WTC11 (cell line): ENCODE results near the gene CIBAR2. TPM values are rescaled to one million over a fixed set of nuclear protein-coding genes. Genes with fewer than 3 reads are reported as not detected.

Source experiments
- ATAC-seq: fragments of 200-7000 bp; cut with Tn5 transposase; 2 replicates; pipeline ENCODE4 v1.10.0; 2021; ENCODE audit warnings: mild to moderate bottlenecking, moderate library complexity
- CTCF ChIA-PET: fragments of 300-600 bp; sonication (Branson Sonifier 250); formaldehyde crosslinking; loops from one replicate; lab custom pipeline; 2021; ENCODE audit warnings: antibody characterized with exemption; lab: Charles Lee
- POLR2A ChIA-PET: fragments of 350-600 bp; sonication (Branson Sonifier 250); formaldehyde crosslinking; loops from one replicate; lab custom pipeline; 2021; ENCODE audit warnings: antibody characterized with exemption; lab: Charles Lee
- DNase-seq: peaks from one replicate; pipeline ENCODE4 v3.0.0; 2021; ENCODE audit warnings: low spot score
- H3K27ac Mint-ChIP-seq: 2 replicates; pipeline ENCODE4 v1.8.0; 2021; ENCODE audit warnings: mixed read lengths
- H3K27me3 Mint-ChIP-seq: 2 replicates; pipeline ENCODE4 v1.8.0; 2021; ENCODE audit warnings: low read depth, mild to moderate bottlenecking, moderate library complexity, mixed read lengths
- H3K36me3 Mint-ChIP-seq: 2 replicates; pipeline ENCODE4 v1.8.0; 2021; ENCODE audit warnings: mixed read lengths
- H3K4me1 Mint-ChIP-seq: 2 replicates; pipeline ENCODE4 v1.8.0; 2022; ENCODE audit warnings: mixed read lengths
- H3K4me3 Mint-ChIP-seq: 2 replicates; pipeline ENCODE4 v1.8.0; 2021; ENCODE audit warnings: mild to moderate bottlenecking, moderate library complexity, mixed read lengths
- H3K9me3 Mint-ChIP-seq: 2 replicates; pipeline ENCODE4 v1.8.0; 2021; ENCODE audit warnings: mixed read lengths
- AR ChIP-seq: fragments of 250-450 bp; sonication (Bioruptor Pico); IDR thresholded peaks from 2 replicates; pipeline ENCODE4 v1.9.0; 2021; ENCODE audit warnings: mild to moderate bottlenecking
- ETV6 ChIP-seq: sonication (generic); formaldehyde crosslinking; IDR thresholded peaks from 2 replicates; pipeline ENCODE4 v1.8.1; 2022; ENCODE audit warnings: mild to moderate bottlenecking, missing genetic modification reagents
- FOXJ3 ChIP-seq: sonication (generic); formaldehyde crosslinking; IDR thresholded peaks from 2 replicates; pipeline ENCODE4 v1.9.0; 2021; ENCODE audit warnings: missing genetic modification reagents, mild to moderate bottlenecking, borderline replicate concordance
- FOXK1 ChIP-seq: sonication (generic); formaldehyde crosslinking; IDR thresholded peaks from 2 replicates; pipeline ENCODE4 v1.8.0; 2022; ENCODE audit warnings: mild to moderate bottlenecking, moderate library complexity, missing genetic modification reagents
- HMGA2 ChIP-seq: fragments of 250-450 bp; sonication (Bioruptor Pico); IDR thresholded peaks from 2 replicates; pipeline ENCODE4 v1.4.0; 2021; ENCODE audit warnings: mild to moderate bottlenecking, moderate library complexity
- MAX ChIP-seq: sonication (generic); formaldehyde crosslinking; IDR thresholded peaks from 2 replicates; pipeline ENCODE4 v1.8.0; 2022; ENCODE audit warnings: mild to moderate bottlenecking, missing genetic modification reagents
- MYBL2 ChIP-seq: sonication (generic); formaldehyde crosslinking; IDR thresholded peaks from 2 replicates; pipeline ENCODE4 v1.8.1; 2023; ENCODE audit warnings: mild to moderate bottlenecking, moderate library complexity, missing genetic modification reagents
- OVOL2 ChIP-seq: fragments of 250-450 bp; sonication (Bioruptor Pico); IDR thresholded peaks from 2 replicates; pipeline ENCODE4 v1.9.0; 2021; ENCODE audit warnings: mild to moderate bottlenecking, borderline replicate concordance
- PREB ChIP-seq: sonication (generic); formaldehyde crosslinking; IDR thresholded peaks from 2 replicates; pipeline ENCODE4 v1.8.1; 2022; ENCODE audit warnings: mild to moderate bottlenecking, missing genetic modification reagents, moderate library complexity, borderline replicate concordance
- SMAD3 ChIP-seq: sonication (generic); formaldehyde crosslinking; IDR thresholded peaks from 2 replicates; pipeline ENCODE4 v1.8.0; 2022; ENCODE audit warnings: missing genetic modification reagents, mild to moderate bottlenecking, borderline replicate concordance
- SOX15 ChIP-seq: fragments of 250-450 bp; sonication (Bioruptor Pico); IDR thresholded peaks from 2 replicates; pipeline ENCODE4 v1.9.0; 2021; ENCODE audit warnings: mild to moderate bottlenecking
- ZNF121 ChIP-seq: sonication (generic); formaldehyde crosslinking; IDR thresholded peaks from 2 replicates; pipeline ENCODE4 v1.8.0; 2023; ENCODE audit warnings: missing genetic modification reagents
- ZNF232 ChIP-seq: sonication (generic); formaldehyde crosslinking; IDR thresholded peaks from 2 replicates; pipeline ENCODE4 v1.8.0; 2022; ENCODE audit warnings: mild to moderate bottlenecking, missing genetic modification reagents
- ZNF263 ChIP-seq: sonication (generic); formaldehyde crosslinking; IDR thresholded peaks from 2 replicates; pipeline ENCODE4 v1.8.1; 2022; ENCODE audit warnings: low read depth, mild to moderate bottlenecking, moderate library complexity, missing genetic modification reagents
- ZNF281 ChIP-seq: sonication (generic); formaldehyde crosslinking; IDR thresholded peaks from 2 replicates; pipeline ENCODE4 v1.8.0; 2023; ENCODE audit warnings: mild to moderate bottlenecking, missing genetic modification reagents
- ZNF423 ChIP-seq: fragments of 250-450 bp; sonication (Bioruptor Pico); IDR thresholded peaks from 2 replicates; pipeline ENCODE4 v2.1.2; 2022; ENCODE audit warnings: mild to moderate bottlenecking, moderate library complexity
- total RNA-seq: library from RNA; stranded (reverse); gene quantifications from 3 replicates; pipeline ENCODE4 v1.2.3, GENCODE V29; 2021
- TF ChIP-seq, protein P1 (sequence below): sonication (generic); formaldehyde crosslinking; IDR thresholded peaks from 2 replicates; pipeline ENCODE4 v1.8.1; 2023; ENCODE audit warnings: mild to moderate bottlenecking, missing genetic modification reagents, moderate library complexity
- TF ChIP-seq, protein P2 (sequence below): sonication (generic); formaldehyde crosslinking; IDR thresholded peaks from 2 replicates; pipeline ENCODE4 v1.8.0; 2022; ENCODE audit warnings: mild to moderate bottlenecking, missing genetic modification reagents

Gene CIBAR2
- total RNA-seq, 1 experiment from 2014 or later: not detected

DNA sequence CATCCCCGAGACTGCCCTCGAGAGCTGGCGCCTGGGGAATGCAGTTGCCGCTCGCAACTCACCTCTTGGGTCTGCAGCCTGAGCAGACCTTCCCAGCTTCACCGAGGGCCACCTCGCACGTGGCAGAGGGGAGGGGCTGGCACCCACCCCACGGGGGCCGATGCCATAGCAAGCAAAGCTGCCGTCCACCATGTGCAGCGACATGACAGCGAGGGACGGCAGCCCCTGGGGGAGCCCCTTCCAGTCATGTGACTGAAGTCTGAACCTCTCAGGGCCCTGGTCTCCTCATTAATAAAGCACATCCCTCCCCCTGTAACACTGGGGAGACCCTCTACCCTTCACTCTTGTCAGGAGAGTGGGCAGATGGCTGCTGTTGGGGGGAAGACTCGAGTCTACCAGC, 30.5 kb downstream of the CIBAR2 start:
- no peaks in the 10 kb centered on the region for H3K9me3 Mint-ChIP-seq
- H3K4me1 Mint-ChIP-seq: peaks cover 45% of the 10 kb centered on the region
- peaks cover 86% of the 10 kb centered on the region for H3K27me3 Mint-ChIP-seq
- no peak for DNase-seq
- peaks cover 9% of the 10 kb centered on the region for H3K36me3 Mint-ChIP-seq
- H3K27ac Mint-ChIP-seq: no peak overlapping the region
- TF ChIP-seq ETV6 (0 out of 2 replicates have a peak, but pooled peaks have one; percentile 26), MAX (CRISPR knock-in tag) (no peak), MYBL2 (CRISPR knock-in tag) (no peak), ZNF121 (CRISPR knock-in tag) (no peak), SMAD3 (CRISPR knock-in tag) (no peak)
- TF ChIP-seq, protein P1, sequence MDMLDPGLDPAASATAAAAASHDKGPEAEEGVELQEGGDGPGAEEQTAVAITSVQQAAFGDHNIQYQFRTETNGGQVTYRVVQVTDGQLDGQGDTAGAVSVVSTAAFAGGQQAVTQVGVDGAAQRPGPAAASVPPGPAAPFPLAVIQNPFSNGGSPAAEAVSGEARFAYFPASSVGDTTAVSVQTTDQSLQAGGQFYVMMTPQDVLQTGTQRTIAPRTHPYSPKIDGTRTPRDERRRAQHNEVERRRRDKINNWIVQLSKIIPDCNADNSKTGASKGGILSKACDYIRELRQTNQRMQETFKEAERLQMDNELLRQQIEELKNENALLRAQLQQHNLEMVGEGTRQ (CRISPR knock-in tag): peak; percentile 64; the same call in 1 of the 2 replicates
- TF ChIP-seq, protein P2, sequence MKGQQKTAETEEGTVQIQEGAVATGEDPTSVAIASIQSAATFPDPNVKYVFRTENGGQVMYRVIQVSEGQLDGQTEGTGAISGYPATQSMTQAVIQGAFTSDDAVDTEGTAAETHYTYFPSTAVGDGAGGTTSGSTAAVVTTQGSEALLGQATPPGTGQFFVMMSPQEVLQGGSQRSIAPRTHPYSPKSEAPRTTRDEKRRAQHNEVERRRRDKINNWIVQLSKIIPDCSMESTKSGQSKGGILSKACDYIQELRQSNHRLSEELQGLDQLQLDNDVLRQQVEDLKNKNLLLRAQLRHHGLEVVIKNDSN: peak; percentile 67
- TF ChIP-seq, all 79 proteins: peak for 3
- no peak overlapping the region for H3K4me3 Mint-ChIP-seq
- POLR2A ChIA-PET: interaction anchor here (1.3 kb wide), 1 partner anchor 54 kb away, joined by 3 read pairs; the partner anchor contains the start of gene KIAA0513
- ATAC-seq: no peak
- CTCF ChIA-PET: interaction anchor here (1.4 to 3.3 kb wide), 4 partner anchors 15 to 54 kb away, joined by 4 to 35 read pairs (median 12); partner anchors contain the start of gene KIAA0513

DNA sequence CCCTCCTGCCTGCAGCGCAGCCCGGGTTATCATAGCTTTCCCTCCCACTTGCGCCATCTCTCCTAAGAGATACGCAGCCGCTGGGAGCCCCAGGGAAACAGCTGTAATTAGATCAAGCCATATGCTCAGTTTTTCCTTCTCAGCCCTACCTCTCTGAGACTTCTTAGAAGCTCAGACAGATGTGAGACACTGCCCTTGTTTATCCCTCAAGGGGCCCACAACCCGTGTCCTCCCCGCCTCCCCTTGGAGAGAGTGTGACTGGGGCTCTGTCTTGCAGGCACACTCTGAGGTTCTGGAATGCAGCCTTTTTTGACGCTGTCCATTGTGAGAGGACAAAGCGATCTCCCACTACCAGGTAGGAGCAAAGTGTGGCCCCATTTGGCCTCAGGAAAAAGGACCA, 31.2 kb downstream of the CIBAR2 start:
- Mint-ChIP-seq H3K27me3 (peaks cover 82% of the 10 kb centered on the region), H3K9me3 (no peaks in the 10 kb centered on the region), H3K4me3 (peak overlapping the region; percentile 15; the same call in 1 of the 2 replicates), H3K36me3 (peaks cover 9% of the 10 kb centered on the region), H3K4me1 (peaks cover 45% of the 10 kb centered on the region), H3K27ac (0 out of 2 replicates have a peak overlapping the region, but pooled peaks have one; percentile 43)
- TF ChIP-seq FOXJ3: peak; percentile 52; the same call in 1 of the 2 replicates
- no peak for TF ChIP-seq HMGA2 (CRISPR knock-in tag)
- no peak for TF ChIP-seq ZNF423 (CRISPR knock-in tag)
- no peak for TF ChIP-seq ZNF232 (CRISPR knock-in tag)
- no peak for TF ChIP-seq ZNF263 (CRISPR knock-in tag)
- DNase-seq (no peak), ATAC-seq (no peak)
- ChIA-PET CTCF (interaction anchor here (1.0 kb wide), 1 partner anchor 54 kb away, joined by 3 read pairs; the partner anchor contains the start of gene KIAA0513), POLR2A (interaction anchor here (1.3 kb wide), 1 partner anchor 53 kb away, joined by 3 read pairs; the partner anchor contains the start of gene KIAA0513)

DNA sequence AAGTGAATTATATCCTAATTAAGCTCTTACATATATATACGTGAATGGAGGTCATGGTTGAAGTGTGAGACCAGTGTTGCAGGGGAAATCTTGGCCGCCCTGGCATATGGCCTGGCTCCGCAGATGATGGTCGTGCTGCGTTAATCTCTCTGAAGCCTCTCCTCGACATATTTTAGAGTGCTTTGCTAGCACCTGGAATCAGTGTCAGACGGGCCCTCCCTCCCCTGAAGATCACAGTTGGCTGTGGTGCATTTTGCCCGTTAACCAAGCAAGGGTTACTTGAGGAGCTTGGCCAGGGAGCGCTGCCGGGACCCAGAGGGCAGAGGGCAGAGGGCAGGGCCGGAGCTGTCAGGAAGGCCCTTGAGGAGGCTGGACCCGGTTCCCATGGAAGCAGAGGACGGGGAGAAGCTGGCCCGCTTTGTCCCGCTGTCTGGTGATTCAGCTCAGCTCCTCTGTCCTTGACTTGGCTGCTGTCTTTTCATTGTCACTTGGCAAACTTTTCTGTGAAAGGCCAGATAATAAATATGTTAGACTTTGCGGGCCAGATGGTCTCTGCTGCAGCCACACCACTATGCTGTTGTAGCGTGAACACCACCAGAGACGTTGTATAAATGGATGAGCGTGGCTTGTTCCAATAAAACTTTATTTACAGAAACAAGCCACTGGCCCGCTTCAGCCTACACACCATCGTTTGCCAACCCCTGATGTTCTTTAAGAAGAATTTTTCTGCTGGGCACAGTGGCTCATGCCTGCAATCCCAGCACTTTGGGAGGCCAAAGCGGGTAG, 32.3 kb downstream of the CIBAR2 start:
- Mint-ChIP-seq H3K27me3 (peaks cover 80% of the 10 kb centered on the region), H3K4me3 (no peak overlapping the region), H3K27ac (no peak overlapping the region), H3K36me3 (peaks cover 13% of the 10 kb centered on the region), H3K4me1 (peaks cover 49% of the 10 kb centered on the region), H3K9me3 (no peaks in the 10 kb centered on the region)
- POLR2A ChIA-PET: no interaction called here
- CTCF ChIA-PET: no interaction called here
- DNase-seq (no peak), ATAC-seq (no peak)
- TF ChIP-seq ZNF281 (CRISPR knock-in tag): no peak
- TF ChIP-seq ZNF423 (CRISPR knock-in tag): no peak
- no peak for TF ChIP-seq OVOL2 (CRISPR knock-in tag)
- no peak for TF ChIP-seq PREB
- TF ChIP-seq SOX15 (CRISPR knock-in tag): no peak
- no peak for TF ChIP-seq AR (CRISPR knock-in tag)
- TF ChIP-seq FOXK1 (CRISPR knock-in tag): no peak
